ENCODE results near the gene CELA2B.

DNA sequence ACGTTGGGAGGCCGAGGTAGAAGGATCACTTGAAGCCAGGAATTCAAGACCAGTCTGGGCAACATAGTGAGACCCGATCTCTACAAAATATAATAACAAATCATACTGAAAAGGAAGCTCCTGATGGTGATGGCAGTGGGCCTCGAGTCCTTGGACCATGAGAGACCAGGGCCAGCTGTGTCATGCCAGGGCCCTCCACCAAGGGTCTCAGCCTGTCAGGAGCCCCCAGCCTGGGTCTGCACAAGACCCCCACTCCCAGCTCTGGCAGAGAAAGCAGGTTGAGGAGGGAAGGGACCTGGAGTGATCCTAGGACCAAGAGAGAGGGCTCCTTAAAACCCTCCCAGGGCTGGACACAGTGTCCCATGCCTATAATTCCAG lies 44.3 kb upstream of the CELA2B start:
- TF ChIP-seq POLR2A (IDR thresholded peaks at IDR 0.05; ENCODE audit: control extremely low read depth in 1 of 2, low read depth in 2 of 2, low read length in 2 of 2) (no peak), EP300 (IDR thresholded peaks at IDR 0.05; ENCODE audit: borderline replicate concordance in 1 of 2, low read depth in 2 of 2, low read length in 2 of 2) (no peak), RAD21 (IDR thresholded peaks at IDR 0.05 in 1 of 2, conservative IDR thresholded peaks at IDR 0.05 in 1 of 2; ENCODE audit: low read depth in 2 of 2, low read length in 2 of 2) (no peak), CHD2 (IDR thresholded peaks at IDR 0.05; ENCODE audit: low read length) (no peak), CREB1 (IDR thresholded peaks at IDR 0.05) (no peak), EZH2 (IDR thresholded peaks at IDR 0.05; ENCODE audit: low read depth, low read length, severe bottlenecking) (no peak), CHD1 (IDR thresholded peaks at IDR 0.05; ENCODE audit: low read depth, low read length) (no peak), POLR2AphosphoS5 (IDR thresholded peaks at IDR 0.05; ENCODE audit: low read depth, low read length) (no peak), TEAD4 (IDR thresholded peaks at IDR 0.05; ENCODE audit: low read depth, low read length) (no peak)
- TF ChIP-seq, protein P1, sequence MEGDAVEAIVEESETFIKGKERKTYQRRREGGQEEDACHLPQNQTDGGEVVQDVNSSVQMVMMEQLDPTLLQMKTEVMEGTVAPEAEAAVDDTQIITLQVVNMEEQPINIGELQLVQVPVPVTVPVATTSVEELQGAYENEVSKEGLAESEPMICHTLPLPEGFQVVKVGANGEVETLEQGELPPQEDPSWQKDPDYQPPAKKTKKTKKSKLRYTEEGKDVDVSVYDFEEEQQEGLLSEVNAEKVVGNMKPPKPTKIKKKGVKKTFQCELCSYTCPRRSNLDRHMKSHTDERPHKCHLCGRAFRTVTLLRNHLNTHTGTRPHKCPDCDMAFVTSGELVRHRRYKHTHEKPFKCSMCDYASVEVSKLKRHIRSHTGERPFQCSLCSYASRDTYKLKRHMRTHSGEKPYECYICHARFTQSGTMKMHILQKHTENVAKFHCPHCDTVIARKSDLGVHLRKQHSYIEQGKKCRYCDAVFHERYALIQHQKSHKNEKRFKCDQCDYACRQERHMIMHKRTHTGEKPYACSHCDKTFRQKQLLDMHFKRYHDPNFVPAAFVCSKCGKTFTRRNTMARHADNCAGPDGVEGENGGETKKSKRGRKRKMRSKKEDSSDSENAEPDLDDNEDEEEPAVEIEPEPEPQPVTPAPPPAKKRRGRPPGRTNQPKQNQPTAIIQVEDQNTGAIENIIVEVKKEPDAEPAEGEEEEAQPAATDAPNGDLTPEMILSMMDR (IDR thresholded peaks at IDR 0.05; ENCODE audit: control extremely low read depth in 1 of 3, insufficient read depth in 1 of 3, low read depth in 1 of 3, low read length in 3 of 3): no peak

Measured in H1 (cell line).